SK-N-MC (cell line): ENCODE data around the gene LMBR1L.

ENCODE experiments used
- DNase-seq: peaks from one replicate; pipeline ENCODE4 v3.0.0-alpha.2; 2011; ENCODE audit warnings: low read depth, low spot score
- H3K27ac ChIP-seq: fragments of 200-600 bp; sonication (generic); 2 replicates; pipeline ENCODE4 v1.5.1; 2016; ENCODE audit warnings: mixed run types
- H3K36me3 ChIP-seq: fragments of 200-600 bp; sonication (generic); 2 replicates; pipeline ENCODE4 v1.6.1; 2017; ENCODE audit warnings: antibody characterized with exemption, low read length, mixed read lengths; ENCODE audit not compliant: insufficient read depth
- H3K4me3 ChIP-seq: fragments of 200-600 bp; sonication (generic); 2 replicates; pipeline ENCODE4 v1.5.1; 2016
- H3K9ac ChIP-seq: fragments of 200-600 bp; sonication (generic); 2 replicates; pipeline ENCODE4 v1.8.0; 2017; ENCODE audit warnings: mixed run types, mixed read lengths; ENCODE audit not compliant: insufficient read length
- H3K9me3 ChIP-seq: fragments of 200-600 bp; sonication (generic); 2 replicates; pipeline ENCODE4 v1.6.1; 2017; ENCODE audit warnings: low read depth, mild to moderate bottlenecking, antibody characterized with exemption, low read length, moderate library complexity, mixed read lengths
- EZH2 ChIP-seq: fragments of 200-600 bp; sonication (generic); IDR thresholded peaks from one replicate; pipeline ENCODE4 v1.6.1; 2017; ENCODE audit warnings: antibody characterized with exemption
- FOXP2 ChIP-seq: optimal IDR thresholded peaks from 2 replicates; pipeline ENCODE3; 2011; ENCODE audit warnings: mild to moderate bottlenecking, moderate library complexity; ENCODE audit not compliant: insufficient read depth; ENCODE audit errors: extremely low read length, control extremely low read depth
- POLR2AphosphoS5 ChIP-seq: IDR thresholded peaks from 2 replicates; pipeline ENCODE4 v1.6.1; 2012; ENCODE audit warnings: mild to moderate bottlenecking, low read depth, low read length, borderline replicate concordance

The LMBR1L gene

DNA sequence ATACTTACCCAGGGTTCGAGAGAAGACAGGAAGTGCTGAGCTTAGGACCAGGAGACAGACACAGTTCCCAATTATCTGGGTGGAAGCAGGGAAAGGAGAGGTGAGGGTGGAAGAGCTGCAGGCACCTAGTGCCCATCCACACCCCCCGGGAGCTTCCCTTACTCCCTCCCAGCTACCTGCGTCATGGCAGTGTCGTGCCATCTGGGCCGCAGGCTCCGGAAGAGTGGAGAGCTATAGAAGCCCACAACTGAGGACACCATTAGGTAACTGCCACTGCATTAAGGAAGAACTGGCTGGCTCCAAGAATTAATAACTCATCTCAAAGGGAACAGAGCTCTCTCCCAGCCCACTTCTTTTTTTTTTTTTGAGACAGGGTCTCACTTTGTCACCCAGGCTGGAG is 10.3 kb downstream of the LMBR1L start:
- no peak overlapping the region for H3K27ac ChIP-seq
- no peak for TF ChIP-seq POLR2AphosphoS5
- TF ChIP-seq EZH2, result no peak
- no peak for TF ChIP-seq FOXP2
- H3K9ac ChIP-seq, result no peak overlapping the region
- no peak overlapping the region for H3K4me3 ChIP-seq
- no peaks in the 10 kb centered on the region for H3K9me3 ChIP-seq
- H3K36me3 ChIP-seq, result peaks cover 33% of the 10 kb centered on the region; the same call in 1 of the 2 replicates
- DNase-seq, result no peak

DNA sequence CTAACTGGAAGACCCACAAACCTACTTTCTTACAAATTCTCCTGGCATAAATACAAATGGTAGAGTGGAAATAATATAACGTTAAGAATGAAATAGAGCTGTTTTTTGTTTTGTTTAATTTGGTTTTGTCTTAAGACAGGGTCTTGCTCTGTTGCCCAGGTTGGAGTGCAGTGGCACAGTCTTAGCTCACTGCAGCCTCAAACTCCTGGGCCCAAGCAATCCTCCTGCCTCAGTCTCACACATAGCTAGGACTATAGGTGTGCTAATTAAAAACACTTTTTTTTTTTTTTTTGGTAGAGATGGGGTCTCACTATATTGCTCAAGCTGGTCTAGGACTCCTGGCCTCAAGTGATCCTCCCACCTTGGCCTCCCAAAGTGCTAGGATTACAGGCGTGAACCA is 11.9 kb downstream of the LMBR1L start:
- H3K27ac ChIP-seq, result no peak overlapping the region
- peaks cover 26% of the 10 kb centered on the region; the same call in 1 of the 2 replicates for H3K36me3 ChIP-seq
- no peak overlapping the region for H3K9ac ChIP-seq
- no peaks in the 10 kb centered on the region for H3K9me3 ChIP-seq
- H3K4me3 ChIP-seq, result no peak overlapping the region
- TF ChIP-seq POLR2AphosphoS5, result no peak
- TF ChIP-seq EZH2, result no peak
- no peak for TF ChIP-seq FOXP2
- no peak for DNase-seq

DNA sequence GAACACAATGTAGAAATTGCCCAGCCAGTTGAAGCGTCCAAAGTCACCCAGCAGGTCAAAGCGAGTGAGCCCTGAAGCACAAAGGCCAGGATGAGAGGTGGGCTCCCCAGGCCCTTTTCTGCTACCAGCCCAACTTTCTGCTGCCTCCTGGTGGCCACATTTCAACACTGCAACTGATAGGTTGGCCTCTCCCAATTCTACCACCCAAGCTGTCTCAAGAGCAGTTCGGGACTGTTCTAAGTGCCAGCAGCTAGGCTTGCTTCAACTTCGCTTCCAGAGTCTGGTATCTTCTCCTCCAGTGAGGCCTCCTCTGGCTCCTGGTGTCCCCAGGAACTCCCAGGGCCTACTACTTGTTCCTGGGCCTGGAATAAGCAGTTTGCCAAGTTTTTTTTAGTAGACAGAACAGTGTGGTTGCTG is 12.6 kb downstream of the LMBR1L start:
- TF ChIP-seq POLR2AphosphoS5, result no peak
- no peak overlapping the region for H3K9ac ChIP-seq
- H3K27ac ChIP-seq, result no peak overlapping the region
- H3K36me3 ChIP-seq, result peaks cover 25% of the 10 kb centered on the region; the same call in 1 of the 2 replicates
- H3K9me3 ChIP-seq, result no peaks in the 10 kb centered on the region
- H3K4me3 ChIP-seq, result no peak overlapping the region
- DNase-seq, result no peak

DNA sequence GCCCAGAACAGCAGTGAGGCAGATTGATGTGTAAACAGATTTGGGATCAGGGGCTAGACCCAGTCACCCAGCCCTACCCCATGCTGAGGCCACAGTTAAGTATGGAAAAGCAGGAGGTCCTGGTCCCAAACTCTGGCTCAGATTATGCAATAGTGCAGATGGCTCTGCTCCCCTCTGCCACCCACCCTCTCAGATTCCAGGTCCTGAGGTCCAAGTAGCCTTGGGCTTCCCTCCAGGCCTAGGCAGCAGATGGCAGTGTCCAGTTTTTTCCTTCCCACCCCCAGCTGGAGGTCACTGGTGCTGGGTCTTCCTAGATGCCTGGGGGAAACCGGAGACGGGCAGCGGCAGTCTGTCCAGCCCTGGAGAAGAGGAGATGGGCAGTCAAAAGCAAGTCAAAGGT is 13.3 kb downstream of the LMBR1L start:
- Histone ChIP-seq H3K9ac (no peak overlapping the region), H3K4me3 (no peak overlapping the region), H3K36me3 (peaks cover 19% of the 10 kb centered on the region; the same call in 1 of the 2 replicates), H3K27ac (no peak overlapping the region), H3K9me3 (no peaks in the 10 kb centered on the region)
- TF ChIP-seq EZH2 (no peak), FOXP2 (no peak), POLR2AphosphoS5 (no peak)
- DNase-seq, result no peak

DNA sequence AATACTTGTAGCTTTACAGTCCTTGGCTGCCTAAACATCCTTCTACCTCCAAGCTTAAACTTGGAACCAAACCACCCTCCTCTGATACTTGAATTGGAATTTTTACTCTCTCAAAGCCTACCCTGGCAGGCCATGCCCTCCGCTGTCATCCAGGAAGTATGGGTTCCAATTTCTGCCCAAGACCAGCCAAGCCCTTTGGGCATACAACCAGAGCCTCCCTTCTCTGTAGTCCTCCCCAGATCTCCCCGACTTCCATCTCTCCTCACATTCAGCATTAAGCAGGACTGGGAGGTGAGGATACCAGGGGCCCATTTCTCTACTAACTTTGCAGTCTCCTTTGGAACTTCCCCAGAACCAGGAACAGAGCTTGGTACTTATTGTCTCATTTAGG is 15.7 kb downstream of the LMBR1L start:
- no peak overlapping the region for H3K9ac ChIP-seq
- no peak overlapping the region for H3K27ac ChIP-seq
- H3K4me3 ChIP-seq, result no peak overlapping the region
- DNase-seq, result no peak
- peaks cover 3% of the 10 kb centered on the region; the same call in 1 of the 2 replicates for H3K36me3 ChIP-seq
- TF ChIP-seq POLR2AphosphoS5, result no peak
- TF ChIP-seq EZH2, result no peak
- no peak for TF ChIP-seq FOXP2
- no peaks in the 10 kb centered on the region for H3K9me3 ChIP-seq

DNA sequence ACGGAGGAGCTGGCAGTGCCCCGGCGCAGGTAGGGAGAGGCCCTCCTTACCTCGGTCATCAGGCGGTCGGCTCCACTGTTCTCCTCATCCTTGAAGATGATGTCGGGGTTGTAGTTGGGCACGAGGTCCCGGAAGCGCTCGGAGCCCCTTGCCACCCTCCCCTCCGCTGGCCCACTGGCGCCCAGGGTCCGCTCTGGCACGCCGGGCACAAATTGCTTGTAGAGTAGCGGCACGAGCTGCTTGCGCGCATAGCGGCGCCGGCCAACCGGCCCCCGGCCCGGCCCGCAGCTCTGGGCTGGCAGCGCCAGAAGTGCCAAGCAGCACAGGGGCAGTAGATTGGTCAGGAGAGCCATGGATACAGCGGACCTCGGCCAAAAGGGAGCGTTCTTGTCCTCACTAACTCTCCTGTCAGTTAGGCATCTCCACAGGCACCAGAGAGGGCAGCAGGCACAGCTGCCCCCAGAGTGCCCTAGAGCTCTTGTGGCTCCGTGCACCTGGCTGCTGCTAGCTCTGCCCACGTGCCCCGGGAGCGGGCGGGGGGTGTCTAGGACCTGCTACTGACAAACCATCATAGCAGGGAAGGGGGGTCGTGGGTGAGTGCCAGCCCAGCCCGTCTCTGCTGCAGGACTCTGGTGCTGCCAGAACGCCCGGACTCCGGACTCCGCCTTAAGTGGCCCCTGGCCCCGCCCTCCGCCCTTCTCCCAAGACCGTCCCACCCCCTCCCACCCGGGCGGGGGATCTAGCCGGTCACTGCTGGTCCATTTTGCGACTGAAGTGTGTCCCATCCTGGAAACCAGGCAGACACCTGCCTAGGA is 16.3 kb downstream of the LMBR1L start, which contains the start of gene DHH:
TSS of gene DHH (minus strand) at position 642 of the 815 bp plus-strand sequence. CDS start at position 353, 289 bp downstream.
- no peak within 1 kb of the TSS for H3K9ac ChIP-seq
- H3K9me3 ChIP-seq, result no peaks in the 10 kb centered on the region
- H3K36me3 ChIP-seq, result no peaks in the 10 kb centered on the region; the same call in 1 of the 2 replicates
- no peak within 1 kb of the TSS for H3K4me3 ChIP-seq
- TF ChIP-seq EZH2 (peak; percentile 33), POLR2AphosphoS5 (no peak), FOXP2 (no peak)
- no peak within 1 kb of the TSS for H3K27ac ChIP-seq
- DNase-seq, result no peak

DNA sequence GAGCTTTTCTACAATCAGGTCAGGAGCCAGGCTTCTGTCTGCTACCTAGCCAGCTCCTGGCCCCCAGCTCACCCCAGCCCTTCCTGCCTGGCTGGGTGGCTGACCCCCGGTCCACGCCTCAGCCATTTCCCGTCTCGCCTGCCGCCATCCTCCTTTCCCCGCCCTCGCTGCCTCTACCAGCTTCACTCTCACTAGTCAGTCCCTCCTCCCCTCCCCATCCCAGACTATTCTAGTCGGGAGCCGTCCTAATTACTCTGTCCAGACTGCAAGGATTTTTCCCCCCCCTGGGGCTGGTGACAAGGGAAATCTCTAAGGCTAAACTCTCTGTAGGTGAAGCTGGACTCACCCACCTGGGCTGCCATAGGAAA is 16.9 kb downstream of the LMBR1L start:
- DNase-seq, result no peak
- H3K4me3 ChIP-seq, result no peak overlapping the region

DNA sequence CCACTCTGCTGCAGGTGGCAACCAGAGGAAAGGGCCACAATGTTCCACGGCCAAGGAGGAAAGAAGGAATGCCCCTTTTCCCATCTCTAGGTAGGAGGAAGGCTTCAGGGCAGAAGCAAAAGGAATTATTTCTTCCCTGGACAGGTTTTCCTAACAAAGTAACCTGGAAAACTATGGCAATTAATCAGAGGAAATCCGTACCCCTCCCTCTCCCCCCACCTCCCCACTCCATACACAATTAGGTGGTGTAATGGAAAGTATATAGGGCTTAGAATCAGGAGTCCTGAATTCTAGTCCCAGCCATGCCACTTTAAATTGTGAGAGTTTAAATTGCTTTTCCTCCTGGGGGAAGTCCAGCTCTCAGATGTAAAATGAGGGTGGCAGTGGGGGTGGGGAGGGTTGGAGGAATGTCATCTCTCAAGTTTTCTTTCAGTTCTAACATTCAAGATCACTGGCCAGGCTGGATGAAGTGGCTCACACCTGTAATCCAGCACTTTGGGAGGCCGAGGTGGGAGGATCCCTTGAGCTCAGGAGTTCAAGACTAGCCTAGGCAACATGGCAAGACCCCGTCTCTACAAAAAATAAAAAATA is 17.7 kb downstream of the LMBR1L start:
- no peak for DNase-seq
- Histone ChIP-seq H3K9me3 (no peaks in the 10 kb centered on the region), H3K36me3 (no peaks in the 10 kb centered on the region), H3K4me3 (no peak overlapping the region), H3K9ac (no peak overlapping the region), H3K27ac (no peak overlapping the region)
- TF ChIP-seq POLR2AphosphoS5 (no peak), FOXP2 (no peak), EZH2 (no peak)

More for the DNA sequence above, 16.9 kb downstream of the LMBR1L start:
- no peak for TF ChIP-seq FOXP2
- no peak for TF ChIP-seq EZH2
- no peak for TF ChIP-seq POLR2AphosphoS5
- Histone ChIP-seq H3K27ac (no peak overlapping the region), H3K9ac (no peak overlapping the region), H3K36me3 (no peaks in the 10 kb centered on the region), H3K9me3 (no peaks in the 10 kb centered on the region)
